GM12801 (cell line): ENCODE data around the gene ALKBH6.

Experiments
- CTCF ChIP-seq: IDR thresholded peaks from one replicate; pipeline ENCODE4 v1.5.1; 2011; ENCODE audit warnings: control low read depth; ENCODE audit not compliant: insufficient read length; ENCODE audit errors: extremely low read depth

ALKBH6 gene

GRCh38 chr19:36026091-36026876 lies 12.3 kb upstream of the ALKBH6 start:
- no peak for TF ChIP-seq CTCF

GRCh38 chr19:36025541-36025940 lies 11.5 kb upstream of the ALKBH6 start:
- TF ChIP-seq CTCF: no peak

DNA sequence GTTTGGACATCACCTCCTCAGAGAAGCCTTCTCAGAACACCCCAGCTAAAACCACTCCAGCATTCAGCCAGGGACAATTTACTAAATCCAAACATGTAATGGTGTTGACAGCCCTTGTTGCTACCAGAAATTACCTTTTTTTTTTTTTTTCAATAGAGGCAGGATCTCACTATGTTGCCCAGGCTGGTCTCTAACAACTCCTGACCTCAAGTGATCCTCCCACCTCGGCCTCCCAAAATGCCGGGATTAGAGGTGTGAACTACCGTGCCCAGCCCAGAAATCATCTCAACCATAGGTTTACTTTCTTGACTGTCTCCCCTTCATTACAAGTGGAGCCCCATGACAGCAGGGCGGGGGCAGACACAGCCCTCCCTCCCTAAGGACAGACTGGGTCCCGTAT lies 9.4 kb upstream of the ALKBH6 start:
- no peak for TF ChIP-seq CTCF

DNA sequence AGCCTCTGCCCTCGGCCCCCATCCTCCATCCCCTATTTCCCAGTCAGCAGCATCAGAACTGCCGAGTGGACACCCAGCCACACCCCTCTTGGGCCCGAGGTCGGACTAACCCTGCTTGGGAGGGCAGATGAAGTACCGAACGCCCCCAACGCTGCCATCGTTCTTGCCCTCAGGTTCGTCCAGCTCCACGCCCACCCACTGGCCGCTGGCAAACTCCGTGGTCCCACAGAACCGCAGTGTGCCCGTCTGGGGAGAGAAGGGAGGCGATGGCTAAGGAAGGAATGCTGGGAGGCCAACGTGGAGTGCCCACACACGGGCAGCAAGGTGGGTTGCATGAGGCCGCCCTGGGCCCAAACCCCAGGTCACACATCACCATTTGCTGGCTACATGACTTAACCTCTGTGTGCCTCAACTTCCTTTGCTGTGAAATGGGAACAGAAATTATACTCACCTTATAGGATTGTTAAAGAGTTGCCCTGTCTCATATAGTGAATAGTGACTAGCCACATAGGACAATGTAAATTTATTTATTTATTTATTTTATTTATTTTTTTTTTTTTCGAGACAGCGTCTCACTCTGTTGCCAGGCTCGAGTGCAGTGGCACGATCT lies 5.2 kb upstream of the ALKBH6 start:
- TF ChIP-seq CTCF: no peak

GRCh38 chr19:36013280-36014011 lies 567 bp downstream of the ALKBH6 start:
- TF ChIP-seq CTCF: no peak

DNA sequence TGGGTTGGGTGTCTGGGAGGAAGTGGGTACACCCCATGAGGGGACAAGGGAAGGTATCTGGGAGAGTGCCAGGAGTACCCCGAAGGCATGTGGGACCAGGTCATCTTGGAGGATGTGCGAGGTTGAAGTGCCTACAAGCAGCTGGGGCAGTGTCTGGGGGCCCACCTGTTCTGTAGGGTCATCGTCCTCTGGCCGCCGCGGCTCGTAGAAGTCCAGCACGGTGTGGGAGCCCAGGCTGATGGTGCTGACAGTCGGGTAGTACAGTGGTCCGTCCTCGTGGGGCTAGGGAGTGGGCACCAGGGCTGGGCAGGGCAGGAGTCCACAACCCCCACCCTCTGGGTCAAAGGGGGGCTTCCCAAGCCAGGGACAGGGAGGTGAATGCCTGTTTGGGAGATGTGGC lies 3.6 kb downstream of the ALKBH6 start:
- TF ChIP-seq CTCF: no peak

- no peak for TF ChIP-seq CTCF
These were observed 4.2 kb downstream of the ALKBH6 start for GRCh38 chr19:36009633-36010379.
